GM19395 (cell line): ENCODE results near the gene DSTN.

Experiments used
- ATAC-seq: cut with Tn5 transposase; IDR thresholded peaks from one replicate; pipeline ENCODE4 v1.9.1; 2021; ENCODE audit warnings: mild to moderate bottlenecking, moderate library complexity; ENCODE audit not compliant: unreplicated experiment

The DSTN gene

GRCh38 chr20:17636523-17637412 is 66.9 kb downstream of the DSTN start:
- ATAC-seq, result no peak

- ATAC-seq, result no peak
These were observed 67.5 kb downstream of the DSTN start for GRCh38 chr20:17637413-17637780.

- ATAC-seq, result no peak
These were observed 68.2 kb downstream of the DSTN start for GRCh38 chr20:17637985-17638640.

- ATAC-seq, result no peak
These were observed 69.0 kb downstream of the DSTN start for GRCh38 chr20:17638835-17639407.

GRCh38 chr20:17640146-17640874 is 70.4 kb downstream of the DSTN start:
- ATAC-seq, result no peak

- ATAC-seq, result no peak
These were observed 71.1 kb downstream of the DSTN start for GRCh38 chr20:17640875-17641378.

GRCh38 chr20:17641520-17641964 is 71.7 kb downstream of the DSTN start:
- no peak for ATAC-seq

GRCh38 chr20:17641993-17642392 is 72.1 kb downstream of the DSTN start:
- ATAC-seq, result no peak

- ATAC-seq, result no peak
These were observed 72.8 kb downstream of the DSTN start for GRCh38 chr20:17642404-17643269.

- ATAC-seq, result no peak
These were observed 73.8 kb downstream of the DSTN start for GRCh38 chr20:17643531-17644188.

GRCh38 chr20:17644451-17644850 is 74.6 kb downstream of the DSTN start:
- no peak for ATAC-seq

- no peak for ATAC-seq
These were observed 75.1 kb downstream of the DSTN start for GRCh38 chr20:17645010-17645409.

- ATAC-seq, result no peak
These were observed 75.8 kb downstream of the DSTN start for GRCh38 chr20:17645546-17646208.

GRCh38 chr20:17646209-17646960 is 76.5 kb downstream of the DSTN start:
- ATAC-seq, result no peak

- ATAC-seq, result no peak
These were observed 77.1 kb downstream of the DSTN start for GRCh38 chr20:17646961-17647301.

GRCh38 chr20:17647391-17648314 is 77.8 kb downstream of the DSTN start:
- no peak for ATAC-seq

- no peak for ATAC-seq
These were observed 78.4 kb downstream of the DSTN start for GRCh38 chr20:17648315-17648646.
